Mesenchymal stem cell (in vitro differentiated cells and primary cell): ENCODE data around the gene GLT6D1.

Experiments
- DNase-seq: peaks from one replicate; pipeline ENCODE4 v3.0.0-alpha.2; 2013
- H2AFZ ChIP-seq: one replicate; pipeline ENCODE4 v1.6.1; 2013; ENCODE audit warnings: low read depth, mild to moderate bottlenecking, control low read depth, inconsistent platforms, low read length, moderate library complexity
- H2AK5ac ChIP-seq: 2 replicates; pipeline ENCODE4 v1.6.1; 2013; ENCODE audit warnings: low read length, moderate library complexity, mild to moderate bottlenecking, inconsistent platforms; ENCODE audit not compliant: severe bottlenecking
- H2BK120ac ChIP-seq: one replicate; pipeline ENCODE4 v1.6.1; 2013; ENCODE audit warnings: low read depth, mild to moderate bottlenecking, inconsistent platforms, low read length, moderate library complexity
- H2BK12ac ChIP-seq, 2 experiments: one replicate each; pipeline ENCODE4 v1.6.1; 2013; ENCODE audit warnings: inconsistent platforms in 2 of 2, low read length in 2 of 2, mild to moderate bottlenecking in 2 of 2, moderate library complexity in 2 of 2, control low read depth in 1 of 2
- H2BK15ac ChIP-seq: one replicate; pipeline ENCODE4 v1.6.1; 2013; ENCODE audit warnings: mild to moderate bottlenecking, low read depth, inconsistent platforms; ENCODE audit not compliant: poor library complexity, severe bottlenecking
- H2BK5ac ChIP-seq: 2 replicates; pipeline ENCODE4 v1.6.1; 2013; ENCODE audit warnings: low read depth, mild to moderate bottlenecking, low read length, control low read depth, inconsistent platforms; ENCODE audit not compliant: poor library complexity, severe bottlenecking
- H3K14ac ChIP-seq, 2 experiments: one replicate each; pipeline ENCODE4 v1.6.1; 2013; ENCODE audit warnings: inconsistent platforms in 2 of 2, low read length in 2 of 2, control low read depth in 1 of 2, mild to moderate bottlenecking in 1 of 2, moderate library complexity in 1 of 2
- H3K18ac ChIP-seq, 2 experiments: one replicate each; pipeline ENCODE4 v1.6.1; 2013; ENCODE audit warnings: inconsistent platforms in 2 of 2, low read length in 2 of 2, control low read depth in 1 of 2, low read depth in 1 of 2, mild to moderate bottlenecking in 1 of 2
- H3K23ac ChIP-seq, 2 experiments: one replicate each; pipeline ENCODE4 v1.6.1; 2013; ENCODE audit warnings: inconsistent platforms in 2 of 2, low read length in 2 of 2, mild to moderate bottlenecking in 2 of 2, moderate library complexity in 2 of 2, control low read depth in 1 of 2
- H3K27ac ChIP-seq: 2 replicates; pipeline ENCODE4 v1.5.1; 2013; ENCODE audit warnings: mild to moderate bottlenecking, moderate library complexity, low read length, control low read depth, inconsistent platforms; ENCODE audit not compliant: poor library complexity, severe bottlenecking
- H3K27me3 ChIP-seq, 2 experiments: 2 replicates each; pipeline versions ENCODE4 v1.6.1 to v1.7.0; 2013; ENCODE audit warnings: low read length in 2 of 2, mild to moderate bottlenecking in 2 of 2, moderate library complexity in 2 of 2, control low read depth in 1 of 2, inconsistent platforms in 1 of 2; ENCODE audit not compliant: control insufficient read depth in 1 of 2, insufficient read depth in 1 of 2
- H3K36me3 ChIP-seq, 2 experiments: 2 replicates each; pipeline versions ENCODE4 v1.6.1 to v1.7.0; 2013; ENCODE audit warnings: low read length in 2 of 2, control low read depth in 1 of 2, inconsistent platforms in 1 of 2, low read depth in 1 of 2, mild to moderate bottlenecking in 1 of 2; ENCODE audit not compliant: insufficient read depth in 2 of 2, control insufficient read depth in 1 of 2
- H3K4ac ChIP-seq, 2 experiments: one replicate each; pipeline ENCODE4 v1.6.1; 2013; ENCODE audit warnings: inconsistent platforms in 2 of 2, low read length in 2 of 2, mild to moderate bottlenecking in 2 of 2, moderate library complexity in 2 of 2, control low read depth in 1 of 2, low read depth in 1 of 2
- H3K4me1 ChIP-seq: 2 replicates; pipeline ENCODE4 v1.6.1; 2013; ENCODE audit warnings: low read depth, low read length, control low read depth; ENCODE audit not compliant: control insufficient read depth, insufficient read depth
- H3K4me2 ChIP-seq: 2 replicates; pipeline ENCODE4 v1.6.1; 2013; ENCODE audit warnings: low read length, mild to moderate bottlenecking, inconsistent platforms; ENCODE audit not compliant: poor library complexity, severe bottlenecking
- H3K4me3 ChIP-seq, 2 experiments: 2 replicates each; pipeline versions ENCODE4 v1.5.1 to v1.7.0; 2013; ENCODE audit warnings: low read length in 2 of 2, mild to moderate bottlenecking in 2 of 2, control low read depth in 1 of 2, low read depth in 1 of 2; ENCODE audit not compliant: insufficient read depth in 1 of 2
- H3K79me1 ChIP-seq: replicated peaks from 2 replicates; pipeline ENCODE4 v1.6.1; 2013; ENCODE audit warnings: mild to moderate bottlenecking, control low read depth, low read length, inconsistent platforms; ENCODE audit not compliant: poor library complexity, severe bottlenecking
- H3K9ac ChIP-seq: 2 replicates; pipeline ENCODE4 v1.7.0; 2013; ENCODE audit warnings: mild to moderate bottlenecking, low read length, moderate library complexity
- H3K9me3 ChIP-seq: 2 replicates; pipeline ENCODE4 v1.7.0; 2013; ENCODE audit warnings: mild to moderate bottlenecking, low read length; ENCODE audit not compliant: control insufficient read depth
- H4K8ac ChIP-seq: one replicate; pipeline ENCODE4 v1.6.1; 2013; ENCODE audit warnings: inconsistent platforms, mild to moderate bottlenecking, low read length, moderate library complexity
- H4K91ac ChIP-seq: one replicate; pipeline ENCODE4 v1.6.1; 2013; ENCODE audit warnings: mild to moderate bottlenecking, low read length, inconsistent platforms
- WGBS: methylation state at CpG from one replicate; pipeline ENCODE4 v1.1.7; 2013; ENCODE audit warnings: mixed read lengths; 5-methylcytosine and 5-hydroxymethylcytosine counted together

GLT6D1 gene

GRCh38 chr9:135609366-135609955 lies 29.9 kb downstream of the GLT6D1 start:
- no peak overlapping the region for H2AFZ ChIP-seq
- no peak overlapping the region for H2BK15ac ChIP-seq
- no peak overlapping the region for H4K8ac ChIP-seq
- no peak overlapping the region for H3K4me2 ChIP-seq
- no peak overlapping the region for H4K91ac ChIP-seq
- no peak overlapping the region for H3K27ac ChIP-seq
- no peaks in the 10 kb centered on the region for H3K9me3 ChIP-seq
- H3K36me3 ChIP-seq: no peaks in the 10 kb centered on the region
- H3K14ac ChIP-seq: no peak overlapping the region
- H3K9ac ChIP-seq: no peak overlapping the region
- no peak for DNase-seq
- H2AK5ac ChIP-seq: no peak overlapping the region
- no peak overlapping the region for H3K18ac ChIP-seq
- 84% methylated on average over 17 of the region's 17 CpGs for WGBS
- no peak overlapping the region for H3K23ac ChIP-seq
- peaks cover 0 to 37% of the 10 kb centered on the region in 2 experiments for H3K27me3 ChIP-seq
- H2BK120ac ChIP-seq: no peak overlapping the region
- no peak overlapping the region for H2BK5ac ChIP-seq
- H3K79me1 ChIP-seq: no peaks in the 10 kb centered on the region
- no peak overlapping the region for H3K4ac ChIP-seq
- H2BK12ac ChIP-seq: no peak overlapping the region
- H3K4me3 ChIP-seq: no peak overlapping the region
- H3K4me1 ChIP-seq: peaks cover 3% of the 10 kb centered on the region

GRCh38 chr9:135608999-135609317 lies 30.4 kb downstream of the GLT6D1 start:
- Histone ChIP-seq H2AFZ (no peak overlapping the region), H2BK15ac (no peak overlapping the region), H4K91ac (no peak overlapping the region), H3K27ac (no peak overlapping the region), H4K8ac (no peak overlapping the region), H2BK120ac (no peak overlapping the region), H3K4me3 (no peak overlapping the region), H3K4me2 (no peak overlapping the region), H2BK5ac (no peak overlapping the region), H3K23ac (no peak overlapping the region), H3K36me3 (no peaks in the 10 kb centered on the region), H3K9me3 (no peaks in the 10 kb centered on the region), H3K9ac (no peak overlapping the region), H3K4me1 (peaks cover 3% of the 10 kb centered on the region), H2AK5ac (no peak overlapping the region), H3K18ac (no peak overlapping the region), H2BK12ac (no peak overlapping the region), H3K4ac (no peak overlapping the region), H3K14ac (no peak overlapping the region), H3K79me1 (no peaks in the 10 kb centered on the region), H3K27me3 (peaks cover 0 to 41% of the 10 kb centered on the region in 2 experiments)
- WGBS: 85% methylated on average over 13 of the region's 15 CpGs
- no peak for DNase-seq

- Histone ChIP-seq H2BK120ac (no peak overlapping the region), H2BK15ac (no peak overlapping the region), H3K18ac (no peak overlapping the region), H2AK5ac (no peak overlapping the region), H3K4me3 (no peak overlapping the region), H4K91ac (no peak overlapping the region), H3K4ac (no peak overlapping the region), H3K9me3 (no peaks in the 10 kb centered on the region), H3K36me3 (no peaks in the 10 kb centered on the region), H2BK12ac (no peak overlapping the region), H3K23ac (no peak overlapping the region), H3K4me2 (no peak overlapping the region), H2AFZ (no peak overlapping the region), H3K9ac (no peak overlapping the region), H3K79me1 (no peaks in the 10 kb centered on the region), H3K4me1 (peaks cover 3% of the 10 kb centered on the region), H3K14ac (no peak overlapping the region), H4K8ac (no peak overlapping the region), H2BK5ac (no peak overlapping the region), H3K27ac (no peak overlapping the region), H3K27me3 (peaks cover 0 to 41% of the 10 kb centered on the region in 2 experiments)
- 84% methylated on average over 20 of the region's 22 CpGs for WGBS
- no peak for DNase-seq
These were observed 30.9 kb downstream of the GLT6D1 start for GRCh38 chr9:135608294-135608998.

GRCh38 chr9:135607401-135608293 lies 31.7 kb downstream of the GLT6D1 start:
- Histone ChIP-seq H2BK120ac (no peak overlapping the region), H2BK12ac (no peak overlapping the region), H4K8ac (no peak overlapping the region), H2AFZ (no peak overlapping the region), H3K9me3 (no peaks in the 10 kb centered on the region), H3K79me1 (no peaks in the 10 kb centered on the region), H2AK5ac (no peak overlapping the region), H3K36me3 (no peaks in the 10 kb centered on the region), H3K14ac (no peak overlapping the region), H3K23ac (no peak overlapping the region), H3K4ac (no peak overlapping the region), H3K9ac (no peak overlapping the region), H3K18ac (no peak overlapping the region), H3K27ac (no peak overlapping the region), H2BK15ac (no peak overlapping the region), H3K27me3 (peaks cover 0 to 37% of the 10 kb centered on the region in 2 experiments), H2BK5ac (no peak overlapping the region), H3K4me3 (no peak overlapping the region), H4K91ac (no peak overlapping the region), H3K4me1 (peaks cover 5% of the 10 kb centered on the region), H3K4me2 (no peak overlapping the region)
- WGBS: 81% methylated on average over 24 of the region's 25 CpGs
- DNase-seq: no peak
